Ectodermal cell (in vitro differentiated cells): ENCODE measurements around the gene SLC6A6.

Source experiments
- H3K27ac ChIP-seq: 2 replicates; pipeline ENCODE4 v1.7.0; 2013; ENCODE audit warnings: mild to moderate bottlenecking, low read depth, low read length; ENCODE audit not compliant: insufficient read depth, poor library complexity, severe bottlenecking
- H3K27me3 ChIP-seq: 2 replicates; pipeline ENCODE4 v1.7.0; 2013; ENCODE audit warnings: mild to moderate bottlenecking, low read length; ENCODE audit not compliant: insufficient read depth, control insufficient read depth, poor library complexity, severe bottlenecking
- H3K36me3 ChIP-seq: one replicate; pipeline ENCODE4 v1.7.0; 2013; ENCODE audit warnings: low read length; ENCODE audit not compliant: control insufficient read depth, insufficient read depth
- H3K4me1 ChIP-seq: one replicate; pipeline ENCODE4 v1.7.0; 2013; ENCODE audit warnings: low read length; ENCODE audit not compliant: control insufficient read depth, insufficient read depth
- H3K4me3 ChIP-seq: 2 replicates; pipeline ENCODE4 v1.7.0; 2013; ENCODE audit warnings: low read depth, low read length, control low read depth; ENCODE audit not compliant: insufficient read depth
- H3K9me3 ChIP-seq: 2 replicates; pipeline ENCODE4 v1.7.0; 2013; ENCODE audit warnings: mild to moderate bottlenecking, low read length, moderate library complexity; ENCODE audit not compliant: control insufficient read depth
- WGBS, 2 experiments: methylation state at CpG; one replicate each; pipeline ENCODE4 v1.1.7; 2013; ENCODE audit warnings: missing lambda C conversion rate in 2 of 2; 5-methylcytosine and 5-hydroxymethylcytosine counted together

SLC6A6 gene

DNA sequence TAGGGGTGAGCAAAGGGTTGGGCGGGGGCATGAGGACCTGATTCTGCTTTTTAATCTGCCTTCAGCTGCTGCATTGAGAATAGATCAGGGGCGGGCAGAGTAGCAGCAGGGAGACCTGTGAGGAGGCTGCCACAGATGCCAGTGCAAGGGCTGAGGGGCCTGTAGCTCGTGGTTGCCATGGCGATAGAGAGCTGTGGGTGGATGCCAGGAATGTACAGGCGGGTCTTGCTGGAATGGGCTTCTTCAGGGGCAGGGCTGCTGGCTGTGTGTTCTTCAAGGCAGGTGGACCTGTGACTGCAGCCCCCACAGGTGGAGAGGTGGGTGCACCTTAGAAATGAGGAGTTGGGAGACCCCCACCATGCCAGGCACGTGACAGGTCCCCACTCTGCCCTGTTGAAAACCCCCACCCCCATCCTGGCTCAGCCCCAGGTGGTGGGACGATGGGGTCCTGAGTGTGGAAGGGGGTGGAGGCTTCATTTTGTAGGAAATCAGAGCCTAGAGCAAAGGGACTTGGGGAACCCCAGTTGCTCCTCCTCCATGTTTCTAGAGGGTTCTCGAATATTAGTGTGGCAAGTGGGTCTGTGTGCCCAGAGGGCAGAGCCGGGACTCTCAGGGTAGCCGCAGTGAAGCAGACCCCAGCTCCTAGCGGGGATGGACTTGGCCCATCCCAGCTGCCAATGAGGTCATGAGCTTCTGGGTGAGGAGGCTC, 38.3 kb downstream of the SLC6A6 start:
- H3K27ac ChIP-seq: no peak overlapping the region
- 68 to 74% methylated on average over 11 of the region's 11 CpGs for WGBS, 2 experiments

DNA sequence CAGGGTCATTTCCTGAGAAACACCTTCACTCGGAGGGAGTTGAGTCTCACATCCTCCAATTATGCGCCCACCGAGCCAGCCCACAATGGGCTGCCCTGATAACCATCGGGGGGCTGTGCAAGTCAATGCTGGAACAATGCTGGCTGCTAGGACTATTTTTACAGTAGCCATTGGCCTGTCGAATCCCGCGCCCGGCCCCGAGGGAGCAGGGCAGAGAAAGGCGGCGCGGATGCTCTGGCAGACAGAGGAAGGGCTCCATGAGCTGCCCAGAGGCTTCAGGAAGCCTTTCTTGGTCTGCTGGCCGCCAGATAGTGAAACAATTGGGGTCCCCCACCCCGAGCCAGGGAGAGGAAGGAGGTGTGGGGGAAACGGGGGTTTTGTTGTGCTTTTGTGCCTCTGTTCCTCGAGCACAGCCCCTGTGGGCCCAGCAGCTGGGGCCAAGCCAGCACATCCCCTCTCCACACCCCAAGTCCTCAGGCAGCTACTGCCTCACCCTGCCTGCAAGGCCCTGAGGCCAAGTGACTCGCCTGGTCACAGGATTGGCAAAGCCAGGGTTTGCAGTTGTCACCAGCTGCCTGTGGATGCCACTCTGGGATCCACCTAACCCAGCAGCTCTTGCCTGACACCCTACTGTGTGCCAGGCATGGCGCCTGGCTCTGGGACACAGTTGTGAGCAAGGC, 39.0 kb downstream of the SLC6A6 start:
- peaks cover 17% of the 10 kb centered on the region for H3K4me1 ChIP-seq
- no peaks in the 10 kb centered on the region for H3K9me3 ChIP-seq
- no peak overlapping the region for H3K4me3 ChIP-seq
- H3K27me3 ChIP-seq: no peaks in the 10 kb centered on the region
- 87 to 89% methylated on average over 18 of the region's 18 CpGs for WGBS, 2 experiments
- peaks cover 6% of the 10 kb centered on the region for H3K36me3 ChIP-seq
- H3K27ac ChIP-seq: no peak overlapping the region

More for the DNA sequence above, 38.3 kb downstream of the SLC6A6 start:
- H3K9me3 ChIP-seq: no peaks in the 10 kb centered on the region
- H3K36me3 ChIP-seq: no peaks in the 10 kb centered on the region
- peaks cover 19% of the 10 kb centered on the region for H3K4me1 ChIP-seq
- no peaks in the 10 kb centered on the region for H3K27me3 ChIP-seq
- no peak overlapping the region for H3K4me3 ChIP-seq

DNA sequence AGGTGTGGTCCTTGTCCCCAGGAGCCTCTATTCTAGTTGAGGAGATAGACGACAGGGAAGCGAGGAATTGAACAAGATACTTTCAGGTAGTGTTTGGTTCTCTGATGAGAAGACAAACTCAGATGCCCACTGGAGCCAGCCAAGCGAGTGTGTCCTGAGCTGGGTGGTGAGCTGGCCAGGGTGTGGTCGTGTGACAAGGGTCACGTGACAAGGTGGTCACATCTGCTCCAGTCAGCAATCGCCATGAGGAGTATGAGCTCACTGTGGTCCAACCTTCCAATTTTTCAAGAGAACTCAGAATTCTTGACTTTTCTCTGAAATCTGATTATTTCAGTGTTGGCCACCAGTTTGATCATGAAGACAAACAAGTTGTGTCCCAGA, 39.5 kb downstream of the SLC6A6 start:
- Histone ChIP-seq H3K4me1 (peaks cover 17% of the 10 kb centered on the region), H3K27me3 (no peaks in the 10 kb centered on the region), H3K9me3 (no peaks in the 10 kb centered on the region), H3K36me3 (peaks cover 11% of the 10 kb centered on the region), H3K4me3 (no peak overlapping the region), H3K27ac (no peak overlapping the region)
- 93 to 96% methylated on average over 6 of the region's 6 CpGs for WGBS, 2 experiments

DNA sequence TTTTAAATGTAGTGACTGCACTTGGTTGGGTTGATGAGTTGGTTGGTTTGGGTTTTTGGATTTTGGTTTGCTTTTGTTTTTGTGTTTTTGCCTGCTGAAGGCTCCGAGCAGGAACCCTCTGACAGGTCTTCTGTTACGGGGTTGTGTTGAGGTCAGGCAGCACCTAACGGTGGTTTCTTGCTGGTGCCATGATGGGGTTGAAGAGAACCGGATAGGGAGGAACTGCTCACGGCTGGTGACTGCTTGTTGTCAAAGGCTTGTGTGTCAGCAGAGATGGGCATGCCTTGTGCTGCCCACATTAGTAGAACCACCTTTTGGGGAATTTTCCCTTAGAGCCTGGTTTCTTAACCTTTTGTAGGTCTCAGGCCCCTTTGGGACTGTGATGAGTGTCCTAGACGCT, 42.0 kb downstream of the SLC6A6 start:
- 92 to 97% methylated on average over 6 of the region's 6 CpGs for WGBS, 2 experiments
- no peaks in the 10 kb centered on the region for H3K27me3 ChIP-seq
- H3K4me1 ChIP-seq: peaks cover 16% of the 10 kb centered on the region
- H3K27ac ChIP-seq: no peak overlapping the region
- H3K4me3 ChIP-seq: no peak overlapping the region
- H3K36me3 ChIP-seq: peaks cover 23% of the 10 kb centered on the region
- no peaks in the 10 kb centered on the region for H3K9me3 ChIP-seq

DNA sequence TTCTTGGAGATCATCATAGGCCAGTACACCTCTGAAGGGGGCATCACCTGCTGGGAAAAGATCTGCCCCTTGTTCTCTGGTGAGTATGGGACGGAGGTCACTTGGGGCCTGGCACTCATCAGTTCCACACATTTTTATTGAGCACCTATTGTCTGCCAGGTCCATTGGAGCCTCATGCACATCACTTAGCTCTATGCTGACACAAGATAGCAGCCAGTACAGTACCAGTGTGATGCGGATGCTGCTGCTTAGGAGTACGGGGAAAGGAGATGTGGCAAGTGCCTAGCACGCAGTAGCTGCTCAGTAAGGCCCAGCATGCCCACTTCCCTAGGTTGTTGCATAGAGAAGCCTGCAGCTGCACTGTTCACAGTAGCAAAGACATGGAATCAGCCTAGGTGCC, 43.4 kb downstream of the SLC6A6 start:
- Histone ChIP-seq H3K9me3 (no peaks in the 10 kb centered on the region), H3K4me1 (peaks cover 5% of the 10 kb centered on the region), H3K4me3 (no peak overlapping the region), H3K27me3 (no peaks in the 10 kb centered on the region), H3K36me3 (peaks cover 23% of the 10 kb centered on the region), H3K27ac (no peak overlapping the region)
- WGBS, 2 experiments: 95 to 97% methylated on average over 4 of the region's 4 CpGs

DNA sequence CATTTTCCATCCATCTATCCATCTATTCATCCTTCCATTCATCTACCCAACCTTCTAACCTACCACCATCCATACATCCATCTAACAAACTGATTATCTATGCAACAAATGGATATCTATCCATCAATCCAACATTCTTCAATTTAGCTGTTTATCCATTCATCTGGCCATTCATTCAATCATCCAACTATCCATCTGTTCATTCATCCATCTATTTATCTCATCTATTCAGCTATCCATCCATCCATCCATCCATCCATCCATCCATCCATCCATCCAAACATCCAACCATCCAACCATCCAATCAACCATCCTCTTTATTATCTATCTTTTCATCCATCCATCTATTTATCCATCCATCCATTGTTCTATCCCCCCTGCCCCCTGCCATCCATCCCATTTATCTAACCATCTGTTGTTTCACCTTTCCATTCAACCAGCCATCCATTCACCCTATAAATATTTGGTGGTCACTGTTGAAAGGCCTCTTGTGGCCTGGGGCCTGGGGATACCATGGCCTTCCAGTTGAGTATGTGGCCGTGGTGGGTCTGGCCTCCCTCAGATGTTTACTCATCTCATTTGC, 44.7 kb downstream of the SLC6A6 start:
- H3K4me1 ChIP-seq: no peaks in the 10 kb centered on the region
- no peaks in the 10 kb centered on the region for H3K9me3 ChIP-seq
- H3K36me3 ChIP-seq: peaks cover 23% of the 10 kb centered on the region
- no peaks in the 10 kb centered on the region for H3K27me3 ChIP-seq
- no peak overlapping the region for H3K4me3 ChIP-seq
- H3K27ac ChIP-seq: no peak overlapping the region
- WGBS, 2 experiments: 93 to 94% methylated on average over 1 of the region's 1 CpG

DNA sequence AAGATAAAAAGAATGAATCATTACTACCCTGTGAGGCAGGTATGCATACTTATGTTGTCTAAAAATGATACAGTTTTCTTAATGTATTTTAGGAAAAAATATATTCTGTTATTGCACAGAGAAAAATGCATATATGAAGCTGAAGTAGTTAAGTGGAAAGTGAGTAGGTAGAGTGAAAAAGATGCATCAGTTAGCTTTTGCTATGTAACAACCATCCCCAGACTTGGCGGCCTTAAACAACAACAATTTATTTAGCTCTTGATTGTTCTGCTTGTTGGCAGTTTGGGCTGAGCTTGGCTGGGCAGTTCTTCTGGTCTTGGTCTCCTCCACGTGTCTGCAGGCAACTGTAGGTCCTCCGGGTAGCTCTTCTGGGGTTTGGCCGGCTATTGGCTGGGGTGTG, 45.7 kb downstream of the SLC6A6 start:
- Histone ChIP-seq H3K36me3 (peaks cover 23% of the 10 kb centered on the region), H3K4me3 (no peak overlapping the region), H3K4me1 (no peaks in the 10 kb centered on the region), H3K27me3 (no peaks in the 10 kb centered on the region), H3K27ac (no peak overlapping the region), H3K9me3 (no peaks in the 10 kb centered on the region)
- 94 to 95% methylated on average over 4 of the region's 4 CpGs for WGBS, 2 experiments

DNA sequence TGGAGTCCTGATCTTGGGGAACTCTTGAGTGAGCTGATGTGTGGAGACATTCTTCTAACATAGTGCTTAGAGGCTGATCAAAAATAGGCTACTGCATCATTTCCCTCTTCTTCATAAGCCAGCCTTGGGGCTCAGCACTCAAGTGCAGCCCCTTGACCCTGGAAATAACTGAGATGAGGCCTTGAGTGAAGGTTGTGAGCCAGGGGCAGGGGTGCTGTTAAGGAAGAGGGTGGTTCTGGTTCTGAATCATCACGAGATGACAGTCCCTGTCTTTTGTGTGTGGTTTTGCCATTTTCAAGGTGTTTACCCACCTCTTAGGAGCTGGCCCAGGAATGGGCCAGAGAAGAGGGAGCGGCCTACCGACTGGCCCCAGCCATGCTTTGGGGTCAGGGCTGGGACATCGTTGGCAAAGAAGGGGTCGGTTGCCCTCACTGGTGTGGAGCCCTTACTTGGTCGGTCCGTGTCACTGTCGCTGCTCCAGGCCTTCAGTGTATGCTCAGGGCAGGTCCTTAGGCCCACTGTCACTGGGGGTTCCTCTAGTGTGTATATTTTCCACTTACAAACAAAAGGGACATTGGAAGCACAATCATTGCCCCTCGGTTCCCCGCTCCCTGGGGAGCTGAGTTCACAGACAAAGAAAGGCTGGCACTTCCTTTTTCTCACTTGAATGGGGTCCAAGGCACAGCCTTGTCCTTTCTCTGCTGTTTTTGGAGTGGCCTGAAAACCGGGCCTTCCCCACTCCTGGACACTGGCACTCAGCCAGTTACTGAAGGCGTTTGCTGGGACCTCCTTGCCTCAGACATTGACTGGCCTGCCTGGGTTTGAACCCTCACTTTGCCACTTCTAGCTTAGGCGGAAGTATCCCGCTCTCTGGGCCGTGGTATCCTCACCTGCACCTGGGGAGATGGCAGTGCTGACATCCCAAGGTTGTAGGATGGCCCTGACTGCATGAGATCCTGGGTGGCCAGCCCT, 46.6 kb downstream of the SLC6A6 start:
- 86 to 91% methylated on average over 15 of the region's 15 CpGs for WGBS, 2 experiments

DNA sequence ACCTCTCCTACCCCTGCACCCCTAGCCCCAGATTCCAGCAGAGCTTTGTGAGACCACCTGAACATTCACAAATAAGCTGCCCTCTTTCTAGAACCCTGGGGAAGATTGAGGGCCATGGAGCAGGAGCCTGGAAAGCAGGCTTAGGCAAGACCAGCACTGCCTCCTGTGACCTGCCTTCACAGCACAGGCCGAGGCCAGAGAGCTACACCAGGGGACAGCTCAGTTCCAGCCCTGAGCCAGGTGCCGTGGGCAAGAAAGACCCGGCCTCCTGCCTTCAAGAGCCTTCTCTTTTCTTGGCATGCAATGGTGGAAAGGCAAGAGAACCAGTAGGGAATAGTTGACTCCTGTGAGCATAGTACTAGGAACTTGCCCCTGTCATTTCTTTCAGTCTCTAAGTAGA, 48.1 kb downstream of the SLC6A6 start:
- no peak overlapping the region for H3K4me3 ChIP-seq
- 96 to 97% methylated on average over 3 of the region's 3 CpGs for WGBS, 2 experiments
- H3K27ac ChIP-seq: no peak overlapping the region
- no peaks in the 10 kb centered on the region for H3K9me3 ChIP-seq
- peaks cover 23% of the 10 kb centered on the region for H3K36me3 ChIP-seq
- no peaks in the 10 kb centered on the region for H3K4me1 ChIP-seq
- H3K27me3 ChIP-seq: no peaks in the 10 kb centered on the region

More for the DNA sequence above, 46.6 kb downstream of the SLC6A6 start:
- no peaks in the 10 kb centered on the region for H3K4me1 ChIP-seq
- H3K27ac ChIP-seq: no peak overlapping the region
- no peak overlapping the region for H3K4me3 ChIP-seq
- no peaks in the 10 kb centered on the region for H3K27me3 ChIP-seq
- H3K9me3 ChIP-seq: no peaks in the 10 kb centered on the region
- peaks cover 23% of the 10 kb centered on the region for H3K36me3 ChIP-seq
